GM18867 (cell line): ENCODE results near the gene TMEM129.

Source experiments
- ATAC-seq: cut with Tn5 transposase; IDR thresholded peaks from one replicate; pipeline ENCODE4 v1.9.1; 2021; ENCODE audit warnings: mild to moderate bottlenecking, moderate library complexity; ENCODE audit not compliant: unreplicated experiment

Gene TMEM129

DNA sequence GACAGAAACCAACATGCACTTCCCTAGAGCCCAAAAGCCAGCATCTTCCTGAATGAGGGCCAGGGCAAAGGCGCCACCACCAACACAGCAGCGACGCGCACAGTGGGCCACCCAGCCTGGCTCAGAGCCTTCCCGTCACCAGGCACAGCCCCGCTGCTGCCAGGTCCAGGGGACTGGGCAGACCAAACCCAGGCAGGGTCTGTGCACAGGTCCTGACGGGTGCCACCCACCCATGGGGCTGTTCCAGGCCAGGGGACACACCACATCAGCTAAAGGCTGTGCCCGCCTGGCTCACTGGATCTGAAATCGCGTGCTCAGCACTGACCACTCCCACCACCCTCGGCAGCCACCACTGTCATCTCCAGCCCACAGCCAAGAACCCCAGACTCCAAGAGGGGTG is 50.8 kb downstream of the TMEM129 start:
- no peak for ATAC-seq

DNA sequence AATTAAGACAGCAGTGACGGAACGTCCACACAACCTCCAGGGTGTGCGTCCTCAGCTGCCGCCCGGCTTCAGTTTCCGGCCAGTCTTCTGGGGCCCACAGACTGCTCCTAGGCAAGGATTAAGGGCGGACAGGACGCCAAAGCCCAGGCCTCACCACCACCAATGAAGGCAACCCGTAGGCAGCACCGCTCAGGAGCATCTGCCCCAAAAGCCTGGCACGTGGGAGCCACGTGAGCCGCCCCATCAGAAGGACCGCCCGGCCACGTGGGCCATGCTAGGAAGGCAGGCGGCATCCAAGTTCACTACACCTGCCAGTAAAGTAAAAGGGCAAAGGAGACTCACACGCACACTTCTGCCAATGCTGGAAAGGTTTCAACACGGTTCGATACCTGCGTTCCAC is 51.3 kb downstream of the TMEM129 start:
- no peak for ATAC-seq

DNA sequence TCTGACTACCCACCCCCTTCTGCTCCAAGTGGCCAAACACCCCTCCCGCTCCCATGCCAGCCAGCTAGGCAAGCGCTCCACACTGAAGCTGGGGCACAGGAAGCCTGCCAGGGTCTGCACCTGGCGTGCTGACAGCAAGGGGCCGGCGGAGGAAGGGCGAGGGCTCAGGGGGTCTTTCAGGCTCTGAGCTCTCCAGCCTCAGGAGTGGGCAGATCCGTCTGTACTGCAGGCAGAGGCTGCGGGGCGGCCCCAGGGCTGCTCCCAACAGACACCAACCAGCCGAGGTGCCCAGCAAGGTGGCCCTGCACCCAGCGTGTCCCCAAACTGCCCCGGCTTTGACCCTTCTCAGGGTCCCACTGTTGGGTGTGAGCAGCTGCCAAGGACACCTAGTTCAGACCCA is 51.9 kb downstream of the TMEM129 start:
- no peak for ATAC-seq

DNA sequence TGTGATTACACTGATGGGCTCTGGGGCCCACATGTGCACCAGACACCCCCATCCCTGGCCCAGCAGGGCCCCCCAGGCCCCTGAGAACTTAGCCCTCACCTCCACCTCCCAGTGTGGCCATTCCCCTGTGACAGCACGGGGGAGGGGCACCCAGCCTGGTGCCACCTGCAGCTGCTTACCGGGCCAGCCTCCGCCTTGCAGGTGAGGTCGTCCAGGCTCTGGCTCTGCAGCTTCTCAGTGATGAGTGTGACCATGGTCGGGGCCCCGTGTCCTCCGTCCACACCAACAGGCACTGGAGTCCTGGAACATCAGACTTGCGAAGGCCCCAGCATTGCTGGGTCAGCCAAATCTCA is 52.7 kb downstream of the TMEM129 start:
- no peak for ATAC-seq

DNA sequence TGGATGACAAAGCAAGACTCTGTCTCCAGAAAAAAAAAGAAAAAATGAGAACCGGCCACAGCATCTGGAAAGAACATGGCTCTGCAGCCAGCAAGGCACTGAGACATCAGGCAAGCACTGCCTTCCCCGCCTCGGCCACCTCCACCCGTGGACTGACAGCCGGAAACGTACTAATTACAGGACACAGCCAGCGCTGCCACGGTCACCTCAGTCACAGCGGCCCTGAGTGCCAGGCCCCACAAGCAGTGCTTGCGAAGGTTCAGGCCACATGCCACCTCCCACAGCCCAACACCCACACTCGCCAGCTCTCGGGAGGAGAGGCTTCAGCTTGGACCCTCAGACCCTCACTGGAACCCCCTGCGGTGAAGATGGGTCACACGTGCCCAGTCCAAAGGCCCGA is 53.9 kb downstream of the TMEM129 start:
- ATAC-seq: no peak

DNA sequence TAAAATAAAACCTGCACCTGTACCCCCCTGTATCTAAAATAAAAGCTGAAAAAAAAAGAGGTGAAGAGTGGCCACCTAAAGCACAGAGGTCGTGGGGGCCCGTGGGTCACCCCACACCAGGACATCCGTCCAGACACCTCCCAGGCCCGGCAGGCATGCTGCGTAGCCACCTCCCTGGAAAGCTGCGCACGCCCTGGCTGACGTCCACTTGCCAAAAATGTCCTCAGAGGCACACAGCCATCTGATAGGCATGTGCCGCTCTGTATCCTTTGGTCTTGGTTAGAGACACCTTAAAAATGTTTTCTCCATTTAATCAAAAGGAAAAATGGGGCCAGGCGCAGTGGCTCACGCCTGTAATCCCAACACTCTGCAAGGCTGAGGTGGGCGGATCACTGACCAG is 54.7 kb downstream of the TMEM129 start:
- ATAC-seq: no peak
